ENCODE data around the gene EXT2.

Gene EXT2

GRCh38 chr11:44095506-44096359 lies at the start of gene EXT2:
EXT2 (plus strand) TSS chr11:44095678; CDS start chr11:44107713, 12,035 bp downstream.
- peak; percentile 88 for DNase-seq

DNA sequence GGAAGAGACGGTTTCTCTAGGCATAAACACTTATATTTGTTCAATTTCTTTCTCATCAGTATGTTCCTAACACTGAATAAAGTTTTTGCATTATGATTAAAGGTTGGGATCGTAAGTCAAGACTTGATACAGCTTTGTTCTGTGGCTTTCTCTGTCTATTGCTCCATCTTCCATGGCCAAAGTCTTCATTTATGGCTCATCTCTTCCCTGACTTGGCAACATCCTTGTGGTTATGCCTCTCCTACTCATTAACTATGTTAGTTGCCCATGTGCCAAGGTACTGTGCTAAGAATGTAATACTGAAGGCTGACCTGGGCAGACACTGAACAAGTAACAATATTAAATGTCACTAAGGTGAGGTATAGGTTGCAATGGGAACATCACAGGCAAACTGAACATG lies 49.3 kb upstream of the EXT2 start:
- DNase-seq = no peak

DNA sequence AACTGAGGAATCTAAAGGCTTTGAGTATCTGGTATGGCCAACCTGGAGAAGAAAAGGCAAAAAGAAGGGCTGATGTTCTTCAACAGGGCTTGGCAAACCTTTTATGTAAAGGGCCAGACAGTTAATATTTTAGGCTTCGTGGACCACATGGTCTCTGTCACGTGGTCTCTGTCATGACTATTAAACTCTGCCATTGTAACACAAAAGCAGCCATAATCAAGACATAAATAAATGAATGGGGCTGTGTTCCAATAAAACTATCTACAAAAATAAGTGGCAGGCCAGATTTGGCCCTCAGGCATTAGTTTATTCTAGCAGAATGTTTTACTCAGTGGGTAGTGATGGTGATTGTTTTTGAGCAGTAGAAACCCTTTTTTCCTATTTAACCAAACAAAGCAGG lies 48.2 kb upstream of the EXT2 start:
- no peak for DNase-seq

- DNase-seq = no peak
Measured at GRCh38 chr11:44047931-44048431, 47.5 kb upstream of the EXT2 start, which contains the start of gene ACCSL. ACCSL (plus strand) TSS chr11:44047981; CDS start chr11:44048037, 56 bp downstream.

DNA sequence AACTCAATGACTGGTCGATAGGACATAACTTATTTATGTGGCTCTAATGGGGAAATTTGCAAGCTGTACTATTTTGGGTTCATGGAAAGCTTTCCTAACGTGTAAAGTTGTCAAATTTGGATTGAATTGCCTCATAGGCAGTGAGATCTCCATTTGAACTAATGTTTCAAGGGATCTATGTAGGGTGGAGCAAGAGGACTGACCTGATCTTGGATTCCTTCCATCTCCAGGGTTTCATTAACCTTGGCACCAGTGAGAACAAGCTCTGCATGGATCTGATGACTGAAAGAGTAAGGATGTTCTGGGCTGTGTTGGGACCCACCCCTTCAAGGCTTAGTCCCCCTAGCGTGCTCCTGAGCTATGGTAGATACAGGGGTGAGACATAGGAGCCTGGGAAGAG lies 45.6 kb upstream of the EXT2 start:
- DNase-seq = no peak

DNA sequence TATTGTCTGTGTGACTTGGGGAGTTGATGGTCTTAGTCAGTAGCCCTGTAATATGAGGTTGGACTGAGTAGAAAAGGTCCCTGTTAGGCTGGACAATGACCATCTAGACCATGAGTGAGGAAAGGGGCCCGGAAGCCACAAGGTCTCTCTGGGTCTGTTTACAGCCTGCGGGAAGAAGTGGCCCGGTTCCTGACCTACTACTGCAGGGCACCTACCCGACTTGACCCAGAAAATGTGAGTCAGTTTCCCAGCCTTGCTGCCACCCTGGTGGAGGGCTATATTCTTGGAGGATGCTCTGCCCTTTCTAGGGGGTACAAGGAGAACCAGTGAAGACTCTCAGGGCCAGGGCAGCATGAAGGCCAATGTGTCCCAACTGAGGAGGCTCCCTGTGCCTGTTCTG lies 44.3 kb upstream of the EXT2 start:
- DNase-seq = no peak

- no peak for DNase-seq
Measured at GRCh38 chr11:44057340-44057739, 38.1 kb upstream of the EXT2 start.

GRCh38 chr11:44058275-44058674 lies 37.2 kb upstream of the EXT2 start:
- DNase-seq = no peak

DNA sequence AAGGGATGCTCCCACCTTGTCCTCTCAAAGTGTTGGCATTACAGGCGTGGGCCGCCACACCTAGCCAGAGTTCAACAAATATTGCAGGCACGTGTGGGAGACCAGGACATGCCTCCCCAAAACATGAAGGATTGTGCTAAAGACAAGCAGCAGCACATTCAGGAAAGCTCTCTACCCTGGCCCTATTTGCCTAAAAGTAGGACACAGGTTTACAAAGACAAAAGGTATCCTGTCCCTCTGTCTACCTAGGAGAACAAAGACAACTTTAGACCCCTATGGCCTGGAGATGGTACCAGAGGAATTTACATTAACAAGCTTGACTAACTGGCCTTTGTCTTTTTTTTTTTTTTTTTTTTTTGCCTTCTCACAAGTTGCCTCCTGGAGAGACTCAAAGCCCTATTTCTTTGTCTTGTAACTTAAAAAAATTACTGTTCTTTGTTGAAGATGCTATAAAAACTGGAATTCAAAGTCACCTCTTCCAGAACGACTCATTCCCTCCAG lies 30.3 kb upstream of the EXT2 start:
- DNase-seq = no peak

GRCh38 chr11:44065841-44066731 lies 29.4 kb upstream of the EXT2 start, which contains the start of gene ACCS:
ACCS (plus strand) TSS chr11:44066270; CDS start chr11:44067628, 1,358 bp downstream.
- peak; percentile 90 for DNase-seq

DNA sequence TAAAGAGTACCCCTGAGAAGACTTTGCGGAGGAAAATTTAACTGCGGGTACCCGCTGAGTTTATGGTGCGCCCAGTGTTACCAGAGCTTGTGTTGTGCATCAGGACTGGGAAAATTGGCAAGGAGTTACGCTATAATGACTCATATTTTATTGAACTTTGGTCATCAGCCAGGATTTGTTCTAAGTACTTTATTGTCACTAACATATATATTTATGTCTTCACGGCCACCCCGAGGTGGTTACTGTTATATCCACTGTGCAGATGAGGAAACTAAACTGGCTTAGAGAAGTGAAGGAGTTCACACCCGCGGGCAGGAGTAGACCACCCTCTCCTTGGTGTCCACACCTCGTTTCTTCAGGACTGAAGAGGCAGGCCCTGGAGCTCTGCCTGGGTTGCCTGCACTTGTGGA lies 28.7 kb upstream of the EXT2 start:
- peak; percentile 1 for DNase-seq

- no peak for DNase-seq
Measured at GRCh38 chr11:44067266-44067665, 28.2 kb upstream of the EXT2 start.

DNA sequence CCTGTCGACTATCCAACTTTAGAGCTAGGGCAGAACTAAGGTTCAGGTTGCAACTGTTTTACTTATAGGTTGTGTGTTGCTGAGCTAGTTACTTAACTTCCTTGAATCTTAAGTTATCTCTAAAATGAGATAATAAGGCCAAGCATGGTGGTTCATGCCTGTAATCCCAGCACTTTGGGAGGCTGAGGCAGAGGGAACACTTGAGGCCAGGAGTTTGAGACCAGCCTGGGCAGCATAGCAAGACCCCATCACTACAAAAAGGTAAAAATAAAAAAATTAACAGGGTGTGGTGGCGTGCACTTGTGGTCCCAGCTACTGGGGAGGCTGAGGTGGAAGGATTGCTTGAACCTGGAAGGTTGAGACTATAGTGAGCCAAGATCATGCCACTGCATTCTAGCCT lies 27.3 kb upstream of the EXT2 start:
- DNase-seq = no peak

GRCh38 chr11:44071157-44071556 lies 24.3 kb upstream of the EXT2 start:
- no peak for DNase-seq

DNA sequence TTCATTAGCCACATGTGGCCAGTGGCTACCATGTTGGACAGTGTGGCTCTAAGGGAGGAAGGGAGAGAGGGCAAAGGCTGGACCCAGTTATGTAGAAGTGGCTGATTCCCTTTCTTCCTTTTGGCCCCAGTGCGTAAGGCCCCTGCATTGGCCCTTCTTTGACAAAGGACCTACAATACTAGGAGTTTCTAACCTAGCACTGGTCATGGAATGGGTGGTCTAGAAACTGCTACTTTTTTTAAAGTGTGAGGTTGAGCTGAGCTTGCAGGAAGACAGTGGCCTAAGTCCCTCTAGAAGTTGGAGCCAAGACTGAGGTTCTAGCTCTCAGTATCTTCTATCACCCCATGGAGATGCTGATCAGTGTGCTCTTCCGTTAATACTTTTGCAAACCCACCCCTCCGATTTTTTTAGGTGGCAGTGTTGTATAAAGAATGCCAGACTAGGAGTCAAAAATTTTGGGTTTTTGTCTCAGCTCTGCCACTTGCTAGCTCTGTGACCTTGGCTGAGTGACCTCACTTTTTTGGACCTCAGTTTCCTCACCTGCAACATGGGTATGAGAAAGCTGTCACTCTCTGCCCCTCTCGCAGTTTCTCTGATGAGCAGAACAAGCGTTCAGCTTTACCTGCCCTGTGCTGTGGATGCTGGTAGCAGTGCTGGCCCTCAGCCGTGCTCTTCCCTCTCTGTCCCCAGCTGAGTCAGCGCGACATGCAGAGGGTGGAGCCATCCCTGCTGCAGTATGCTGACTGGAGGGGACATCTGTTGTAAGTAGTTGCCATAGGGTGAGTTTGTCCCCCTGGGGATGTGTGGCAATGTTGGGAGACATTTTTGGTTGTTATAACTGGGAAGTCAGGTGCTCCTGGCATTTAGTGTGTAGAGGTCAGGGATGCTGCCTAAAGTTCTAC lies 22.5 kb upstream of the EXT2 start:
- DNase-seq = no peak

DNA sequence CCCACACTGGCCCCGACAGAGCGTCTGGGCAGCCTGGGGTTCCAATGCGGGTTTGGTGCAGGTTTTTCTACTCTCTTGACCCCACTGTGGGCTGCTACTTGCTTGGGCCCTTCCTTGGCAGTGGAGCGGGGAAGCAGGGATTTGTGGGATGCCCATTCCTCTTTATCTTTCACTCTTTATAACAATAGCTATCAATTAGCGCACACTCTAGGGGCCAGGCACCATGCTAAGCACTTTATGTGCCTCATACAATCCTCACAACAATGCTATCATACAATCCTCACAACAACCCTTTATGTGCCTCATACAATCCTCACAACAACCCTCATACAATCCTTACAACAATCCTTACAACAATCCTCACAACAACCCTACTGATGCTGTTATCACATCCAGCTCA lies 16.7 kb upstream of the EXT2 start:
- no peak for DNase-seq

GRCh38 chr11:44079376-44079775 lies 16.1 kb upstream of the EXT2 start:
- DNase-seq = no peak

GRCh38 chr11:44080951-44081350 lies 14.5 kb upstream of the EXT2 start:
- DNase-seq = no peak

DNA sequence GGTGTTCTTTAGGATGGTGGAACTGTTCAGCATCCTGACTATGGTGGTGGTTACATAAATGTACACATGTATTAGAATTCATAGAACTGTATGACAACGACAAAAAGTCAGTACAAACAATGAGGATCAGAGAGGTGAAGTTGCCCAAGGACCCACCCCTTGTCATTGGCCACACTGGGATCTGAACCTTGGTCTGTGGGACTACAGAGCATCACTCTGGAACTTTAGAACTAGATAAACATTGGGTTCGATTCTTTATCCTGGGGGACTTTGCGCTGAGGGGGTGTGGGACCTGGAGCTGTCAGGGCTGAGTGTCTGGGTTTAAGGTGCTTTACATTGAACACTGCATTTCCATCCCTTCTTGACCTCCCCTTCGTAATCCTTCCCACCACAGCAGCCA lies 12.8 kb upstream of the EXT2 start:
- DNase-seq = no peak

GRCh38 chr11:44083433-44083832 lies 12.0 kb upstream of the EXT2 start:
- DNase-seq = no peak

GRCh38 chr11:44083906-44084305 lies 11.6 kb upstream of the EXT2 start:
- no peak for DNase-seq

DNA sequence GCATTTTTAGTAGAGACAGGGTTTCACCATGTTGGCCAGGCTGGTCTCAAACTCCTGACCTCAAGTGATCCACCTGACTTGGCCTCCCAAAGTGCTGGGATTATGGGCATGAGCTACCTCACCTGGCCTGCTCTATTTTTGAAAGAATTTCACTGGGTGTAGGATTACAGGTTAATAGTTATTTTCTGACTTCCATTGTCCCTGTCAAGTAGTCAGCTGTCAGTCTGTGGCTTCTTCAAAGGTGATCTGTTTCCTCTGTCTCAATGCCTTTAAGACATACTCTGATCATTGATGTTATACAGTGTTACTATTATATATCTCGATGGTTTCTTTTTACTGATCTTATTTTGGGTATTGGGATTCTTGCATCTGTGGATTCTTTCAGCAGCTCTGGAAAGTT lies 10.1 kb upstream of the EXT2 start:
- DNase-seq = no peak
